Stimulated activated CD4-positive, alpha-beta T cell treated with anti-CD3 and anti-CD28 coated beads, TNF-alpha, amount 100 ng/mL, for 1 hour (primary cell): Measurements from ENCODE around the gene CCDC28B.

Experiments
- DNase-seq, 3 donors: peaks; one replicate each; pipeline ENCODE4 v3.0.0-alpha.2; 2020; ENCODE audit warnings: low read depth in 3 of 3, low spot score in 1 of 3

CCDC28B gene

DNA sequence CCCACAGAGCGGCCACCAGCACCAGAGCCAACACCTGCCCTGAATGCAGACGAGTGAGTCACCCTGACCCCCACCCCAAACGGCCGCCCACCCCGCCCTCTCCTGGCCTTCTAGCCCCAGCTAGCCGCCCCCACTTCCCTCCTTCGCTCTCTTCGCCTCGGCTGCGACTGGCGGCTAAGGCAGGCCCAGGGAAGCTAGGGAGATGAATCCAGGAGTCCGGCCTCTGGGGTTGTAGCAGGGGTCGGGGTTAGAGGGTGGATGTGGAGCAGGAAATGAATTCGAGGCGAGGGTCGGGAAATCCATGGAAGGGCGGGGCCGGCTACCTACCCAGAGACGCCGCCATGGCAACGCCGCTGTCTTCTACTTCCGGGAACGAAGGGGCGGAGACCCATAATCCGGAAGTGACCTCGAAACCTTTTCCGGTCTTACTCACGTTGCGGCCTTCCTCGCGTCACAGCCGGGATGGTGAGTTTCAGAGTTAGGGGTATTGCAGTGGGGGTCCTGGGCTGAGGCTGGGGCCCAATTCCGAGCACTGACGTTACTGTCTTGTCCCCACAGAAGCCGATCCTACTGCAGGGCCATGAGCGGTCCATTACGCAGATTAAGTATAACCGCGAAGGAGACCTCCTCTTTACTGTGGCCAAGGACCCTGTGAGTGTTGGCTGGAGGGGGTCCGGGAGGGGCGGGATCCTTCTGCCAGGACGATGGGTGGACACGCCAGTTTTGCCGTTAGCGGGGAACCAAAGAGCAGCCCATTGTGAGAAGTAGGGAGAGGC is 21.8 kb downstream of the CCDC28B start, which contains the start of the genes EIF3I and TMEM234:
Gene EIF3I (plus strand): TSS at position 428 of the 776 bp plus-strand sequence. CDS start 35 bp downstream, at position 463.
Gene TMEM234 (minus strand): TSS at position 374 of the 776 bp plus-strand sequence. CDS start 31 bp downstream, at position 343.
- DNase-seq: peak; percentile 75 to 79 (median 78)

DNA sequence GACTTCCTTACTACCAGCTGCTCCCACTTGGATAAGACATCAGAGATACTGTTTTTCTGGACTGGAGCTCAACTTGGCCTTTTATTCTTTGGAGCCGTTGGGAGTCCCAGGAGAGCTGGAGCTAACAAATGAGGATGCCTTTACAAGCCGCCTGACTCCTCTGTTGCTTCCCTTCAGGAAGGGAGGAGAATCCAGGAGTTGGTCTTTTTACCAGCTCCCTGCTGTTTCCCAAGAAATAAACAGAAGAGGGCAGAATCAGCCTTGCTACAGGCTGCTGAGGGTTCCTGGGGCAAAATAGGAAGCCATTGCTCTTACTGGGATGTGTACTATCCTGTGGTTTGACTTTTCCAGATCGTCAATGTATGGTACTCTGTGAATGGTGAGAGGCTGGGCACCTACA is 23.3 kb downstream of the CCDC28B start:
- no peak for DNase-seq

DNA sequence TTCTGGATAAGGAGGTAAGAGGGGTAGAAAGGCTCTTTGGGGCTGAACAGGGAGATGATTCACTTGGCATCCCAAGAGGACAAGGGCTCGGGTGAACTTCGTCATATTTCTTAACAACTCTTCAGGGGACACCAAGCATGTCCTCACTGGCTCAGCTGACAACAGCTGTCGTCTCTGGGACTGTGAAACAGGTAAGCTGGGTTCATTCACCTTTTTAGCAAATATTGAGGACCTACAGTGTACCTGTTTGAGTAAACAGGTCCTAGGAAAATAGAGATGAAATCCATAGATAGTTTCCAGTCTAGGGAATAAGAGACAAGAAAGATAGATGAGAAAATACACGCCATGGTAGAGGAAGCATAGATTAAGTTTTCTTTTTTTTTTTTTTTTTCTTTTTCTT is 23.9 kb downstream of the CCDC28B start:
- DNase-seq: no peak

DNA sequence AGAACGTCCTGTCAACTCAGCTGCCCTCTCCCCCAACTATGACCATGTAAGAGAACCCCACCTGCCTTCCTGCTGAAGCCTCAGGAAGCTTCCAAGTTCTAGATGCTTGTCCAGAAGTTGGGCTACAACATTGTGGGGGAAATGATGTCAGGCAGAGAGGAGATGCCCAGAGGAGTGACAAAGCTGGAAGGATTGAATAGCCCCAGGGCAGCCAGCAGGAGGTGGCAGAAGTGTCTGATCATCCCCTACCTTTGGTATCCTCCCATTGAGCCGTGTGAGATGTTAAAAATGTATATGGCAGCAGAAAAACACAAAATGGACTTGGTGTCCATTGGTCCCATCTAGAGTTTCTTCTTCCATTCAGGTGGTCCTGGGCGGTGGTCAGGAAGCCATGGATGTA is 28.4 kb downstream of the CCDC28B start:
- DNase-seq: no peak

DNA sequence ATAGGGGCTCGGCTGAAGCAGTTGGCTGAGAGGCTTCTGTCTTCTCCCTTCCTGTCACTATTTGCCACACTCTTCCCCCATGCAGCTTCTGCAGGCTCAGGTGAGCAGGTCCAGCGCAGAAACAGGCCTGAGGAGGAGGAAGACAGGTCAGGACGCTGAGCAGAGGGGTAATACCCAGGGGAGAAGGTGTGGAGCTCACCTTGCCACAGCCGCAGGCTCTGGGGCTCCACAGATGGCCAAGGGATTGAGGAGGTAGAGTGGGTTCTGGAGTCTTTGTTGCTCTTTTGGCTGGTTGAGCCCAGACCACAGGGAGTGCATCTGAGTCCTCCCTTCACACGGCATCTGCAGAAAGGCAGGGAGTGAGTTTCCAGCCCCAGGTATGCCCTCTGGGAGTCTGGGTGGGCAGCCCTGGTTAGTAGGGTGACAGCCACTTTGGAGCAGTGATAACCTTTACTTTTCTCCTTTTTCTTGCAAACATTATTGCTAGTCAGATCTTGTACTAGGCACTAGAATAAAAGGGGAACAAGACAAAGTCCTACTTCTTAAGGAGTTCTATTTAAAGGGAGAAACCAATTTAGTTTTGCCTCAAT is 31.5 kb downstream of the CCDC28B start:
- no peak for DNase-seq

DNA sequence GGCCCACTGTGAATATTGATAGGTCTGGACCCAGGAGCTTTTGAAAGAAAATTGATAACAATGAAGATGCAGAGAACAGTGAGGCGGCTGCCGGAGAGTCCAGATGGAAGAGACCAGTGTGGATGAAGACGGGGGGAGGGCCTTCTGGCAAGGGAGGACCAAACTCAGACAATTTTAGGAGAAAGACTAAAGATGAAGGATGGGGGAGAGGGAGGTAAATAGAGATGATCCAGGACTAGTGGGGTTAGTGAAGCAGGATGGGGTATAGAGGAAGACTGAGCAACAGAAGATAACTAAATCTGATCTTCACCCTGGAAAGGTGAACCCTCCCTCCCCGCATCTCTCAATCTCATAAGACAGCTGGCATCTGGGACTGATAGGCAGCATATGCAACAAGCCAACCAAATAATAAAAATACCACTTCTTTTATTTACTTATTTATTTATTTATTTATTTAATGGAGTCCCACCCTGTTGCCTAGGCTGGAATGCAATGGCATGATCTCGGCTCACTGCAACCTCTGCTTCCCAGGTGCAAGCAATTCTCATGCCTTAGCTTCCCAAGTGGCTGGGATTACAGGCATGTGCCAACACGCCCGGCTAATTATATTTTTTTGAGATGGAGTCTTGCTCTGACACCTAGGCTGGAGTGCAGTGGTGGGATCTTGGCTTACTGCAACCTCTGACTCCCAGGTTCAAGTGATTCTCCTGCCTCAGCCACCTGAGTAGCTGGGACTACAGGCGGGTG is 32.3 kb downstream of the CCDC28B start:
- no peak for DNase-seq

DNA sequence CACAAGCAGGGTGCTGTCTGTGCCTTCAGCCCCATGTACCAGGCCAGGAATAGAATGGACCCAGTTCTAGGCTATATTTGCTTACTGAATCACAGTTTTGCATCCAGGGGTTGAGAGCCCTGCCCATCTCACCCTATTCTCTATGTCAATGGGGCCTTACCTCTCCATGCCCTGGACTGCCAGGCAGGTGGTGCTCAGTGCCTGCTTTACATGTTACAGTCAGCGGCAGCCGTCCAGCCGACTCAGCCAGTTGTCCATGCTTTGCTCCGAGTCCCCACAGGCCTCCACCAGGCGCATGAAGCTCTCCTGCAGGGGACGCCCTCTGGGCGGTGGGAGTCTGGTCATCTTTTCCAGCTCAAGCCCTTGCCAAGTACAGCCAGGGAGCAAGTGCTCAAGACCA is 34.4 kb downstream of the CCDC28B start:
- DNase-seq: no peak

DNA sequence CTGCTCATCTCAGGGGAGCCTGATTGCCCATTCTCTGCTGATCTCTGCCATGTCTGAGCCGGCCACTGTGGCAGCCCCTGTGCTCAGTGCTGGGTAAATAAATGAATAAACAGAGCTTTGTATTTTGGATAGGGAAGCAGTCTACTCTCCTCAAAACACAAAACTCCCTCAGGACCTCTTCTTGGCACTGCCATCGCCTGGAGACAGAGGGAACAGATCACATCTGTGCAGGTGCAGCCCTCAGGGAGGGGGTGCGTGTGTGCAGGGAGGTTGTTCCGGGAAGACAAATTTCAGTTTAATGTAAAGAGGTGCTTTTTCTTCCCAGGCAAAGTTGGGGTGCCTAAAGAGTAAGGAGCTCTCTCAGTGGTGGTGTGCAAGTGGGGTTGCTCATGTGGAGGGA is 38.9 kb downstream of the CCDC28B start:
- DNase-seq: no peak

DNA sequence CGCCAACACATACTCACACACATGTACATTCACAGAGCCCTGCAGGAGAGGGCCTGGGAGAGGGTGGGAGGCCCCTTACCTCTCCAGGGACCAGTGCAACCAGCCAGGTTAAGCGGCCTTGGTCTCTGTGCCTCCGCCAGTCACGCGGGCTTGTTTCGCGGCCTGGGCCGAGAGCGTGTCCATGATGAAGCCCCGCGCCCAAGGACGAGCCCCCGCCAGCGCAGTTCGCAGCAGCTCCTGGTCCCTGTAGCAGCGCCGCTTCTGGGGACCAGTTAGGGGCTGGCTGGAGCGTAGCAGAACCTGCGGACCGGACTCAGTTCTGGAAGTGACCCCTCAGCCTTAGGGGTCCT is 39.4 kb downstream of the CCDC28B start:
- no peak for DNase-seq

DNA sequence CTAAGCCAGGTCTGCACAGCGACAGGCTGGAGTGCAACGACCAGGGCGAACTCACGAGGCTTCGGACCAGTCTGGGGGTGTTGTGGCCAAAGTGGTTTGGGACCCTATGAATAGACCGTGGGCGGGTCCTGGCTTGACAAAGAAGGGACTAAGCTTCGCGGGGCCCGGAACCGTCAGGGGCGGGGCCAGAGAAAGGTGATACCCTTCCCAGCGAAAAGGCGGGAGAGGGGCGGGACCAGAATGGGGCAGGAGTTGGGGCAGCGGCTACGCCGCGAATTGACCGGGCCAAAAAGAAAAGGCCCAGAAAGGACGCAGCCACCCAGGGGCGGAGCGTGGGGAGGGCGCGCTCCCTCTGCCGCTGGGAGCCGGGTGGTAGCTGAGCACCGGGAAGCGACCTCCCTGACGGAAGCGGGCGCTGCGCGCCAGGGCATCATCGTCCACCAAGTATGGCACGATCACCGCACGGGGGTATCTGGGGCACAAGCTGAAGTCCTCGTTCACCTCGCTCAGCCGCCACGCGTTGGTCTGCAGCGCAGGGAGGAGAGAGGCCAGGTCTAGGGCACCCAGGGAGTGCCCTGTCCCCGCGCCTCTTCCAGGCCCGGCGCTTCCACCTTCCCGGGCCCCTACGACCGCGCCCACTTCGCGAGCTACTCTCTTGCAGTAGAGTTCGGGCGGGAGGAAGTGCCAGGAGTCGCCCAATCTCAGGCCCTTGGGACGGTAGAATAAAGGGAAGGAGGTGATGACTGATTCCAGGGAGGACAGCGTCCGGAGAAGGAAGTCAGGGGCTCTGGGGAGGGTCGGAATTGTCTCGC is 40.0 kb downstream of the CCDC28B start:
- no peak for DNase-seq

DNA sequence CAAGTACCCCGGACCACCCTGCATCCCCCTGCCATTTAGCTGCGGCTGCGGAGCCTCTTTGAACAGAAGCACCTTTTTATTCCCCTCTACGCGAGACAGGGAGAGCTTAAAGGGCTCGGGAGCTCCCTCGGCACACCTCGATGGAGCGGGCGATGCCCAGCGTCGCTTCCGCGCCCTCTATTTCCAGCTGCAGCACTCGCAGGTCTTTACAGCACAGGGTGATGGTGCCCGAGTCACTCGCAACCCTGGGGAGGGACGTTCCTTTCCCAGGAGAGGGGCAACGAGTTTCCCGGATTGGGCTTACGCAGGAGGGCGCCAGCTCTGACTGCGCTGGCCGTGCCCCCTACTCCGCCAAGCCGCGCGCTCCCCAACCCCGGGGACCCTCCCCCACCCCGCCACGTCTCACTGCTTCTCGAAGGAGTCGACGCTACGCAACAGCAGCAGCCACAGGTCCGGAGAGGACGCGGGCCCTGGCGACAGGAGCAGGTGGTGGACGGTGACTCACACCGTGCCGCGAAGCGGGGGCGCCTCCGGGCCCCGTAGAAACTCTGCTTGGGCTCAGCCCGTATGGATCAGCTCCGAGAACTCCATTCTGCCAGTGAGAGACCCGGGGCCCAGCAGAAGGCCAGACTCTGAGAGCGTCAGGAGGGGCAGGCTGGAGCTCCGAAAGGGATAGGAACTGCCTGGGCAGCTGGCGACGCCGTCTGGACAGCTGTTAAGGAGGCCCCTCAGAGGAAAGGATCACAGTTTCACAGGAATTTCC is 40.8 kb downstream of the CCDC28B start:
- DNase-seq: no peak

DNA sequence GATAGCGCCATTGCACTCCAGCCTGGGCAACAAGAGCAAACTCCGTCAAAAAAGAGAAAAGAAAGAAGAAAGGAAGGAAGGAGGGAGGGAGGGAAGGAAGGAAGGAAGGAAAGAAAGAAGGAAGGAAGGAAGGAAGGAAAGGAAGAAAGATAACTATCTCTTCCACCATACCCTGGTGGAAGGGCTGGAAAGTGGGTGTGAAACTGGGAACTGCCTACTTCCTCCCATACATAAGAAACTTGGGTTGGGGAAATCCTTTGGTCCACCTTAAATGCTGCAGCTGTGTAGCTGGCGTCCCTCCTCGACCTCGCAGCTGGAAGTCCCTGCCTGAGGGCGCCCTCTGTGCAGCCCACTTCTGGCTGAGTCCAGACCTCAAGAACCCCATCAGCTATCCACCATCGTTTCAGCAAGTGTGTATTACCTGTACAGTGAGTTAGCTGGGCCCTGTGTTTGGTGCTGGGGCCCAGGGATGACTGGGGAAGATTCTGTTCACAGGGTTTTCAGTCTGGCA is 42.0 kb downstream of the CCDC28B start:
- DNase-seq: no peak

DNA sequence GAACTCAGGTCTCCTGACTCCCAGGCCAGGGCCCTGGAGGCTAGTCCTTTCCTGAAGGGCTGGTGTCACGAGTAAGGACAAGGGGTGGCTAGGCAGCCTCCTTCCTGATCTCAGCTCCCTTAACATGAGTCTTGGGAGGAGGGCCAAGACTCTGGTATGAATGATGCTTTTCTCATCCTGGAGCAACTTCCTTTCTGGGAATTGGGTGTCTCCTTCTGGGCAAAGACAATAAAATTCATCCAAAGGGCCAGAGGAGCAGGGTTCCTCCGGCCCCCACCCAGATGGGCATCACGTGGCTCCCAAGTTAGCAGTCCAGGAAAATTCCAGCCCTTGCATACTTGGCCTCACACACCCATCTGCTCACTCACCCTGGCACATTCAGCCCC is 46.5 kb downstream of the CCDC28B start, which contains the start of gene FAM167B:
Gene FAM167B (plus strand): TSS at position 335 of the 386 bp plus-strand sequence. CDS start 200 bp downstream, outside the sequence.
- no peak for DNase-seq

DNA sequence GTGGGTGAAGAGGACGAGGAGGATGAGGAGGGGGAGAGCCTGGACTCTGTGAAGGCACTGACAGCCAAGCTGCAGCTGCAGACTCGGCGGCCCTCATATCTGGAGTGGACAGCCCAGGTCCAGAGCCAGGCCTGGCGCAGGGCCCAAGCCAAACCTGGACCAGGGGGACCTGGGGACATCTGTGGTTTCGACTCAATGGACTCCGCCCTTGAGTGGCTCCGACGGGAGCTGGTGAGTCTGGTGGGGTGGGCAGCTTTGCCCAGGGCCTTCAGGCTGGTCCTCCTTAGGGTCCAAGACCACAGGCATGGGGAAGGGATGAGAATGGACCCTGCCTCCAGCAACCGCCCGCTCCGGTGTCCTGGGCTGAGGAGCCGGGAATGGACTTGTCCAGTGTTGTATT is 47.1 kb downstream of the CCDC28B start:
- DNase-seq: no peak

DNA sequence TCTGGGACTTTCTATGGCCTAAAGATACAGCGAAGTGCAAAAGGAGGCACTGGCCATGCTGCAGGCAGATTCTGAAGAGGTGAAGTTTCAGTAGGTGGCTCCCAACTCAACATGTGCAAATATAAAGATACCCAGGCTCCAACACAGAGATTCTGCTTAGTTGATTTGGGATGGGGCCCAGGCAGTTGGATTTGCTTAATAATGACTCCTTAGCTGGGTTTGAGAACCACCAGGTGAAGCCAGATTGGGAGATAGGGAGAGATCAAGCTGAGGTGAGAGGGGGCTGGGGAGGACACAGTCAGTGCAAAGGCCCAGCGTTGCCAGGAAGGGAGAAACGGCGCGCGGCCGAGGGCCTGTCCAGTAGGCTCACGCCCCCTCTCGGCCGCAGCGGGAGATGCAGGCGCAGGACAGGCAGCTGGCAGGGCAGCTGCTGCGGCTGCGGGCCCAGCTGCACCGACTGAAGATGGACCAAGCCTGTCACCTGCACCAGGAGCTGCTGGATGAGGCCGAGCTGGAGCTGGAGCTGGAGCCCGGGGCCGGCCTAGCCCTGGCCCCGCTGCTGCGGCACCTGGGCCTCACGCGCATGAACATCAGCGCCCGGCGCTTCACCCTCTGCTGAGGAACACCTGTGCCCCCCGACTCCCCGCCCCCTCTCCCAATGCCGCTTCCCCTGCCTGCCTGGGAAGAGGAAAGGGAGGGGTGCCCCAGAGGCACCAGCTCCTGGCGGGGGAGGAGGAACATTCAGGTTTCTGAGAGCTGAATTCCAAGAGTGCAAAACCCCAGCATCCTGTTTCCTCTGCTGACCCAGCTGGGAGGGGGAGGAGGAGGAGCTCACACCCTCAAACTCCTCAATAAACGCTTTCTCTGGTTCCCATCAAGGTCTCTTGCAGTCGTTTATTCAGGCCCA is 47.8 kb downstream of the CCDC28B start:
- peak in 2 of 3 donors; percentile 48 to 69 for DNase-seq

DNA sequence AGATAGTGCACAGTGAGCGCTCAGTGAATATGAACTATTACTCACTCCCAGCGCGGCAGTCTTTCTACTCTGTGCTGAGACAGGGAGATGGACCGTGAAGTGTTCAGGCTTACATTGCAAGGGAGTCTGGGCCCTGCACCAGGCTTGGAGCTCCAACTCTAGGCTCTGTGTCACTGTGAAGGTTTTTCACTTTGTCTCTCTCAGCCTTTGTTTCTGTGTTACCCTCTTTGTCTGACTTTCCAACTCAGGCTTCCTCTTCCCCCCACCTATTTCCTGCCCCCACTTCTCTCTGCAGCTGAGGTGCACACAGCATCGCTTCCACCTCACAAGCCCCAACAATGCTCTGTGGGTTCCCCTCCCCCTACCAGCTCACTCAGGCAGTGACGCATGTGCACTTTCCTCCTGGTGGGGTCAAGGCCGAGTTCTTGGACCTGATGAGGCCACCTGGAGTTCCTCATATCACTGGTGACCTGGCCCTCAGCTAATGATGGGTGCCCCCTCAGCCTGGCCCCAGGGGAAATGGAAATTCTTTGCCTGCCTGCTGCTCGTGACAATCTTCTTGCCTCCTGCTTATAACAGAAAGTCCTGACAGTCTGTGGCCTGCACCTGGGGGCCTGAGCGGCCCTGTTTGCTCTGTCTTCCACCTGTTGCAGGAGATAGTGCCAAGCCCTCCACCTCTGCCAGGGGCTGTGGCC is 49.6 kb downstream of the CCDC28B start:
- peak; percentile 52 to 69 (median 66) for DNase-seq

DNA sequence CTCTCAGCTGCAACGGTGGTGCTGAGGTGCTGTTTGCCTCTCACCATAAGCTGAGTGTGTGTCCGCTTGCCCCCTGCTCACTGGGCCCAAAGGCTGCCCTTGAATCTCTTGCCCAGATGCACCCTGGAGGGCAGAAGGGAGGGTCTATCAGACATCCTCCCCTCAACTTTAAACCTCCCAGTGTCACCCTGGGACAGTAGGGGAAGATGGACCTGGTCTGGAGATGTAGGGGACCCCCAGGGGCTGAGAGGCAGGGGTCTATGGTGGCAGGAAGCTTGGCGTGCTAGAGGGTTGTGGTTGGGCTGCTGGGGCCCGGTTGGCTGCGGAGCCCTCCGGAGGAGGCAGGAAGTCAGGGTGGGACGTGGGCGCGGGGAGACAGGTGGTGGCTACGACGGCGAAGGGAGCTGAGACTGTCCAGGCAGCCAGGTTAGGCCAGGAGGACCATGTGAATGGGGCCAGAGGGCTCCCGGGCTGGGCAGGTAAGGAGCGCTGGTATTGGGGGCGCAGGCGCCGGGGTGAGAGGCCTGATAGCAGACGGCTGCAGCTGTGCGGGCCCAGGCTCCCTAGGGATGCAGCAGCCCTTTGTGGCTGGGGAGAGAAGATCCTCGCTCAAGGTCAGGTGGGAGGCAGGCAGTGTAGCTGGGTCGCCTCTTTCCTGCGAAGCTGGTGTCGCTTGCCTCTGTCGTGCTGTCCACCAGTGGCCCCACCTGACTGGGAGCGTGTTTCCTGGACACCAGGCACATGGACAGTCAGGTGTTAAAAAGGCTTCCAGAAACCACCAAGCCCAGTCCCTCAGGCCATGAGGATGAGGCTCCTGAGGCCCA is 50.7 kb downstream of the CCDC28B start, which contains the start of gene LCK:
Gene LCK (plus strand): TSS at position 373 of the 824 bp plus-strand sequence. CDS start 23,065 bp downstream, outside the sequence.
- DNase-seq: peak in 1 of 3 donors; percentile 51
